DMS153 treated with DMSO at 0.1 percent for 48 hours (cell line): ENCODE data around the gene IFRD1.
"Not testable (repeated sequence)": the region's sequence is repeated elsewhere in the genome, so short reads cannot be mapped to it uniquely, and the experiment has no call there.

Experiments used
- DNase-seq: peaks from one replicate; lab custom pipeline; 2025; ENCODE audit not compliant: unreplicated experiment; lab: John Stamatoyannopoulos, UW

IFRD1 gene

DNA sequence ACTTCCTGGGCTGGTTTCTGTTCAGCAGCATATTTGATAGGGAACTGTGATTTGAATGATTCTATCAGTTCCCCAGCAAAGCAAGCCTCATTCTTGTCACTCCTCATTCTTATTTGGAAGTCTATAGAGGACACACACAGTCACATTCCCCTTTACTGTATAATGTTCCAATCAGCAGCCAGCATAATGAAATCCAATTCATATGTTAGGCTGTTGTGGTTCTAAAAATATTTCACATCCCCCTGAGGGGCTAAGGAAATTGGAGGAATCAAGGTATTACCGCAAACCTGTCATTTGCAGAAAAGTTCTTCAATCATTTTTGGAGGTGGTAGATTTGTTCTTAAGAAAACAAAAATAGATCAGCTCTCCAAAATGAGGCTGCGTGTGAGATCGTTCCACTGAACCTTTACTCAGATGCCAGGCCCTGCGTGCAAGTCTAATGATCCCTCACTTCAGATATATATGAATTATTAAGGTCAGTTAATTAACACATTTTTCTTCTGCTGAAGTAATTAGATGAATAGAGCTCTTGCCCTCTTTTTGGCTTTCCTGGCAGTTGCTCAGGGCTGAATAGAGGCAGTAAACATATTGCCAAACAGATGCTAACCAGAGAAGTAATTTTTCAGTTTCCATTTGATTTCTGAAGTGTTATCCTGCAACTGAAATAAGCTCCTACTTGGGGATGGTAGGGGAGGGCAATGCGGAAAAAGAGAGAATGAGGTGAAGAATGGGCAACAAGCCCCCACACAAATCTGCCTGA, 62.4 kb downstream of the IFRD1 start:
- DNase-seq, result no peak

DNA sequence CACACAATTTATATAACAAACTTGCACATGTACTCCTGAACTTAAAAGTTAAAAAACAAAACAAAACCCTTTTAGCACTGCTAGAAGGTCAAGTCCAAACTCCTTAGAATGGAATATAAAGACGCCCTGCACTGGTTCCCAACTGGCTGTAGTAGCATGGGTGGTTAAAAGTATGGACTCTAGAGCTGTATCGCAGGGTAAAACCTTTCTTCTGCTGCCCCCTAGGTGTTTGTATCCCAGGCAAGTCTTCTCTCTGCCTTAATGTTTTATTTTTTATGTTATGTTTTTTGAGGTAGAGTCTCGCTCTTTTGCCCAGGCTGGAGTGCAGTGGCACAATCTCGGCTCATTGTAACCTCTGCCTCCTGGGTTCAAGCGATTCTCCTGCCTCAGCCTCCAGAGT, 65.7 kb downstream of the IFRD1 start:
- no peak for DNase-seq

DNA sequence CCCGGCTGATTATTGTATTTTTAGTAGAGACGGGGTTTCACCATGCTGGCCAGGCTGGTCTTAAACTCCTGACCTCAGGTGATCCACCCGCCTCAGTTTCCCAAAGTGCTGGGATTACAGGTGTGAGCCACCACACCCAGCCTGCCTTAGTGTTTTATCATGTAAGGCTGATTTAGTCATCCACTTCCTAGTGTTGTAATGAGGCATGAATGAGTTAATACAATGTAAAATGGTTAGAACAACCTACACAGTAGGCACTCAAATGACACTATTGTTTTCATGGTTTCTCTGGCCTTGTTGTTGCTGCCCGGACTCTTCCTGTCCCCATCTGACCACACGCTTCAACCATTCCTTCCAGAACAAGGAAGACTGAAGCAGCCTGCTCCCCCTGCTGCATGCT, 66.2 kb downstream of the IFRD1 start:
- DNase-seq, result not testable (repeated sequence)

DNA sequence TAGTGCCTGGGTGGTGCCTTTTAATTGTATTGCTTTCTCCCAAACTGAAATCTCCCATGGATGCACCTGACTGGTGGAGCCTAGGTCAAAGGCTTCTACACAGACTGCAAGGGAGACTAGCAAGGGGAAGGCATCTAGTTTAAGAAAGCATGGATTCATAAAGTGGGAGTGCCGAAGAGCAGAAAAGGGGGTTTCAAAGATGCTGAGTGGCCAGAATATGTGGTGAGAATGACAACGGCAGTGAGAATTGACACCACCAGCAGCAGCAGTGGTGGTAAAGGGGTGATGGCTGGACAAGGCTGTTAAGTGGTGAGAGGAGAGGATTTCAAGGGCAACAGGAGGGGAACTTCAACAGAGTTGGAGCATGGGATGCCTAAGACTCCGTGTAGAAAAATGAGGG, 67.2 kb downstream of the IFRD1 start:
- DNase-seq, result no peak

DNA sequence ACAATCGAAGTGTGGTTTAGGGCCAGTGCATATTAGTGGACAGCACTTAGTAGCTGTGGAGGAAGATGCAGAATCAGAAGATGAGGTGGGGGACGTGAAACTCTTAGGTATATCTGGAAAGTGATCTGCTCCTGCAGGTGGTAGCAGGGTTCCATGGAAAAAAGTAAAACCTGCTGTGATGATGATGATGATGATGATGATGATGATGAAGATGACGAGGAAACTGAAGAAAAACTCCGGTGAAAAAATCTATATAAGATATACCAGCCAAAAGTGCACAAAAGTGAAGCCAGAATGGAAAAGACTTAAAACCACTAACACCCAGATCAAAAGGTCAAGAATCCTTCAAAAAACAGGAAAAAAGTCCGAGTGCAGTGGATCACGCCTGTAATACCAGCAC, 70.5 kb downstream of the IFRD1 start:
- DNase-seq, result no peak

DNA sequence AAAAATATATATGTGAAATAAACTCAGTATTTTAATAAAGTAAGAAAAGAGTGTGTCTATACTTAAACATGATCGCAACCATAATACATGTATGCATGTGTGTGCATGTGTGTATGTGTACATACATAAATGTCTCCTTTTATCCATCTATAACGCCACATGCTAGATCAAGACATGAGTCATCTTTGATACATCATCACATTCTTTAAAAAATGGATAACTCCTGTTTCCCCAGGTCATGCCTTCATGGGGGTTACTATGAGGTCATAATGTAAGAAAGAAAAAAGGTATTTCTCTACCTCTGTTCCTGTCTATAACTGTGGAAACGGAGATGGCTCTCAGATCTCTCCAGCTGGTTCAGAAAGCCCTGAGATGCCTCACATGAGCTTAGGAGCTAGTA, 71.7 kb downstream of the IFRD1 start:
- DNase-seq, result no peak

DNA sequence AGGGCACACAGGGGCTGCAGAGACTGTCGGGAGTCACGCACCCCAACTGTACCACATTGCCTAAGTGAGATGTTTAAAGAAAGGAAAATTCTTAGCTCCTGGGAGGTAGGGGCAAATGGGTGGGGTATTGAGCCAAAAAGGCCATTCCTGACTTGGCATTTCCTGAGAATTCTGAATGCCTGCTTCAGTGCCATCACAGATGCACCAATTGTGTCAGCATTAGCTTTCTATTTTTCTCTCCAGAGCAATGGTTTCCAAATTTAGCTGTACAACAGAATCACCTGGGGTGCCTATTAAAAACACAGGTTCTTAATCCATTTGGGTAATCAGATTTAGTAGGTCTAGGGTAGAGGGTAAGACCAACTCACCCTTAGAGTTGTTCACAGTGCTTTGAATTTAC, 73.6 kb downstream of the IFRD1 start:
- DNase-seq, result no peak
